Thyroid gland (tissue), 4 donors: ENCODE results near the gene COMMD8.

Experiments
- CTCF ChIP-seq, 6 experiments: fragments of 200-600 bp in 3 of 6; fragments of 450-650 bp in 3 of 6; sonication (generic) in 3 of 6; IDR thresholded peaks; one replicate each; pipeline ENCODE4 v1.5.1; 2016 to 2019; ENCODE audit warnings: antibody characterized with exemption in 6 of 6, mild to moderate bottlenecking in 2 of 6, inconsistent platforms in 1 of 6, moderate library complexity in 1 of 6
- POLR2A ChIP-seq, 2 donors: fragments of 450-650 bp; IDR thresholded peaks; one replicate each; pipeline ENCODE4 v1.6.1; 2017; ENCODE audit warnings: antibody characterized with exemption in 2 of 2, mild to moderate bottlenecking in 2 of 2, moderate library complexity in 1 of 2

GRCh38 chr4:47500776-47501175 lies 37.3 kb upstream of the COMMD8 start:
- no peak for TF ChIP-seq CTCF (IDR thresholded peaks at IDR 0.05)
- no peak for TF ChIP-seq POLR2A (IDR thresholded peaks at IDR 0.05)
